GM15510 (cell line): ENCODE data around the gene NOC4L.

Experiments used
- POLR2A ChIP-seq: IDR thresholded peaks from 3 replicates; pipeline ENCODE4 v1.6.1; 2011; ENCODE audit warnings: borderline replicate concordance; ENCODE audit not compliant: insufficient read length; ENCODE audit errors: extremely low read depth

The NOC4L gene

GRCh38 chr12:132147423-132148367, 3.4 kb downstream of the NOC4L start:
- TF ChIP-seq POLR2A = no peak

- TF ChIP-seq POLR2A = no peak
Measured at GRCh38 chr12:132148368-132149045, 4.2 kb downstream of the NOC4L start.

GRCh38 chr12:132150780-132151144, 6.5 kb downstream of the NOC4L start:
- no peak for TF ChIP-seq POLR2A

GRCh38 chr12:132151145-132151765, 7.0 kb downstream of the NOC4L start:
- TF ChIP-seq POLR2A = no peak

- TF ChIP-seq POLR2A = no peak
Measured at GRCh38 chr12:132151766-132152410, 7.6 kb downstream of the NOC4L start.

GRCh38 chr12:132152411-132152821, 8.2 kb downstream of the NOC4L start:
- TF ChIP-seq POLR2A = no peak

GRCh38 chr12:132152953-132153352, 8.7 kb downstream of the NOC4L start:
- TF ChIP-seq POLR2A = no peak

GRCh38 chr12:132153501-132154340, 9.5 kb downstream of the NOC4L start:
- TF ChIP-seq POLR2A = no peak

GRCh38 chr12:132154341-132154761, 10.1 kb downstream of the NOC4L start:
- TF ChIP-seq POLR2A = no peak

GRCh38 chr12:132154941-132155770, 10.9 kb downstream of the NOC4L start:
- TF ChIP-seq POLR2A = no peak

GRCh38 chr12:132155771-132156572, 11.7 kb downstream of the NOC4L start:
- no peak for TF ChIP-seq POLR2A

- no peak for TF ChIP-seq POLR2A
Measured at GRCh38 chr12:132156573-132157325, 12.5 kb downstream of the NOC4L start.

- no peak for TF ChIP-seq POLR2A
Measured at GRCh38 chr12:132157733-132158409, 13.6 kb downstream of the NOC4L start.
